ENCODE measurements around the gene SOX6.

Gene SOX6

DNA sequence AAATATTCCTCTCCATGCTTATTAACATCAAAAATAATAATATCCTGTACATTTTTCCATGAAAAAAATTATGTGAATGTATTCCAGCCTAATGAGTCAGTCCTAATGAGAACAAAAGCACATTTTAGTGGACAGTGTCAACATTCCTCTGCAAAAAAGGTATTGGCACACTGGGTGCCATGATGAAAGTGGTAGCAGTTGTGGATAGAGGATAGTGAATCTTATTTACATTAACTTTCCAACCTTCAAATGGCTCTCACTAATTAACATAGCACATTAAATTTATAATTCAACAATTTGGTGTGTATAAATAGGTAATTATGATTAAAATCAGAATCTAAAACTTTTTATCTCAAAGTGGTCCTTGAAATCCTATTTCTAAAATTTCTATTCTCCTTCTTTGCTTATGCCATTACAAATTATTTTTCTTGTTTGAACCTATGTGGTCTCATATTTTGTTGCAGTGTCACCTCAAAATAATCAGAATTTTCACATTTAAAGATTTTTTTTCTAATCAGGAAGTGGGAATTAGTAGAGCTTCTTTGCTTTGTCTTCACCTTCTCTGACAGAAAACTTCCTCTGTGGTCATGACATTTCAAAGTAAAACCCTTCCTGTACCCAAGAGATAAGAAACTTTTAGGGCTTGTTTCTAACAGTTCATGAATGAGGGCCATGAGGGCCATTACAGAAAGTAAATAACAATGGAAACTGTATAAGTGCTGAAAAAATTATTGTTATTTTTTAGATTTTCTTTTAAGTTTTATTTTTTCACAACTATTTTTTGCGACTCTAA, 18.7 kb downstream of the SOX6 start:
- DNase-seq (ENCODE audit: insufficient read length, low spot score): no peak
- no peak for FAIRE-seq
- TF ChIP-seq, protein P1, sequence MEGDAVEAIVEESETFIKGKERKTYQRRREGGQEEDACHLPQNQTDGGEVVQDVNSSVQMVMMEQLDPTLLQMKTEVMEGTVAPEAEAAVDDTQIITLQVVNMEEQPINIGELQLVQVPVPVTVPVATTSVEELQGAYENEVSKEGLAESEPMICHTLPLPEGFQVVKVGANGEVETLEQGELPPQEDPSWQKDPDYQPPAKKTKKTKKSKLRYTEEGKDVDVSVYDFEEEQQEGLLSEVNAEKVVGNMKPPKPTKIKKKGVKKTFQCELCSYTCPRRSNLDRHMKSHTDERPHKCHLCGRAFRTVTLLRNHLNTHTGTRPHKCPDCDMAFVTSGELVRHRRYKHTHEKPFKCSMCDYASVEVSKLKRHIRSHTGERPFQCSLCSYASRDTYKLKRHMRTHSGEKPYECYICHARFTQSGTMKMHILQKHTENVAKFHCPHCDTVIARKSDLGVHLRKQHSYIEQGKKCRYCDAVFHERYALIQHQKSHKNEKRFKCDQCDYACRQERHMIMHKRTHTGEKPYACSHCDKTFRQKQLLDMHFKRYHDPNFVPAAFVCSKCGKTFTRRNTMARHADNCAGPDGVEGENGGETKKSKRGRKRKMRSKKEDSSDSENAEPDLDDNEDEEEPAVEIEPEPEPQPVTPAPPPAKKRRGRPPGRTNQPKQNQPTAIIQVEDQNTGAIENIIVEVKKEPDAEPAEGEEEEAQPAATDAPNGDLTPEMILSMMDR (IDR thresholded peaks at IDR 0.05; ENCODE audit: insufficient read depth, missing control alignments): no peak

DNA sequence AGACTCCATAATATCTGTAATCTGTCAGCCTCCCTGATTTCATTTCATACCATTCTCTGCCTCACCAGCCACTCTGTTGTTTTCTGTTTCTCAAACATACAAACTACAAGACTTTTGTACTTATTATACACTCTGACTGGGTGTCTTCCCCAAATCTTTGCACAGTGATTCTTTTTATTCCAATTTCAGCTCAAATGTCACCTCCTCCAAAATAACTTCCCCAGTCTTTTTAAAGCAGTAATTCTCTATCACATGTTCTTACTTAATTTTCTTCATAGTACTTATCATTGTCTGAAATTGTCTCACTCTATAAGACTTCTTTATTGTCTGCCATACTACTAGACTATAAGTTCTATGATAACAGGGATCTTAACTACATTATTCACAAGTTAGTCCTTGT, 19.6 kb downstream of the SOX6 start:
- FAIRE-seq: no peak
- no peak for DNase-seq (ENCODE audit: insufficient read length, low spot score)
- TF ChIP-seq, protein P1 (IDR thresholded peaks at IDR 0.05; ENCODE audit: insufficient read depth, missing control alignments): no peak

GRCh38 chr11:16336204-16336603, 20.1 kb downstream of the SOX6 start:
- TF ChIP-seq, protein P1 (IDR thresholded peaks at IDR 0.05; ENCODE audit: insufficient read depth, missing control alignments): no peak
- no peak for DNase-seq (ENCODE audit: insufficient read length, low spot score)
- FAIRE-seq: no peak

DNA sequence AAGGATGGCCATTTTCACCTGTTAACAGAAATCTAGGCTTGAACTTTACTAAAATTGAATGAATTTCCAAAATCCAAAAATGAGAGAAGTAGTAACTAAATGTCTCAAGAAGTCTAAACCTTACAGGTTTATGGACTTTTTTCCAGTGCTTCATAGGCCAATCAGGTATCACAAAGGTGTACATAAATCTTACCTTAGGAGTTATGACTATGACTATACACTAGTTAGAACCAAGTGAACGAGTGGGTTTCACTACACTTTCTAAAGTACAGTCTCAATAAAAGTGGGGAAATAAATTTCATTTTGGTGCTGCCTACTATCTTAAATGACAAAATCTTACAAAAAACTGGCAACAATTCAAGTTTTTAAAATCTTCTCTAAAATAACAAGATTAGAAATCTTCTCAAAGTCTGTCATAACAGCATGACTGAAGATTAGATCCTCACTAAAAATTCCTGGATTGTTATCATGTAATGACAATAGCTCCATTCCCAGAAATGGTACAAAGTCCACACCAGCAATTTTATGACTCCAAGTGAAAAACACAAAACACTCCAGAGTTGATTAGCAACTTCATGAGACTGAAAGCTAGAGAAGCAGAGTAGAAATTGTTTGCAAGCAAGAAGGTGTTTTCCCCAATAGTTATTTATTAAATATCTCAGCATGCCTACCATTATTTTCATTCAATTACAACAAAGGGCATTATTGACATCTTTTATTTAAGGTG, 20.9 kb downstream of the SOX6 start:
- TF ChIP-seq, protein P1 (IDR thresholded peaks at IDR 0.05; ENCODE audit: insufficient read depth, missing control alignments): no peak
- FAIRE-seq: no peak
- DNase-seq (ENCODE audit: insufficient read length, low spot score): no peak

GRCh38 chr11:16326679-16327297, 29.6 kb downstream of the SOX6 start:
- no peak for FAIRE-seq
- DNase-seq (ENCODE audit: insufficient read length, low spot score): no peak
- TF ChIP-seq, protein P1 (IDR thresholded peaks at IDR 0.05; ENCODE audit: insufficient read depth, missing control alignments): no peak

DNA sequence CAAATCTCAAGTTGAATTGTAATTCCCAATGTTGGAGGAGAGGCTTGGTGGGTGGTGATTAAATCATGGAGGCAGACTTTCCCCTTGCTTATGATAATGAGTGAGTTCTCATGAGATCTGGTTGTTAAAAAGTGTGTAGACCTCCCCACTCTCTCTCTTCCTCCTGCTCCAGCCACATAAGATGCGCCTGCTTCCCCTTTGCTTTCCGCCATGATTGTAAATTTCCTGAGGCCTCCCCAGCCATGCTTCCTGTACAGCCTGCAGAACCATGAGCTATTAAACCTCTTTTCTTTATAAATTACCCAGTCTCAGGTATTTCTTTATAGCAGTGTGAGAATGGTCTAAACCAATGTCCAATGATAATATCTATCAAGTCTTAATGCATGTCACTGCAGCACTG, 34.2 kb downstream of the SOX6 start:
- FAIRE-seq (no peak), DNase-seq (ENCODE audit: insufficient read length, low spot score) (no peak)
- TF ChIP-seq, protein P1 (IDR thresholded peaks at IDR 0.05; ENCODE audit: insufficient read depth, missing control alignments): no peak
